HEK293 (cell line): ENCODE results near the gene ITGB1.

Experiments used
- IKZF3 ChIP-seq: fragments of 450-650 bp; IDR thresholded peaks from 2 replicates; pipeline ENCODE4 v1.5.0; 2018; ENCODE audit warnings: missing biosample characterization, mild to moderate bottlenecking, missing genetic modification characterization, moderate library complexity
- MEIS1 ChIP-seq: sonication (generic); formaldehyde crosslinking; IDR thresholded peaks from 2 replicates; pipeline ENCODE4 v1.8.1; 2022; ENCODE audit warnings: missing genetic modification reagents, mild to moderate bottlenecking, borderline replicate concordance
- MZF1 ChIP-seq: fragments of 450-650 bp; formaldehyde crosslinking; IDR thresholded peaks from 2 replicates; pipeline ENCODE4 v1.5.1; 2017; ENCODE audit warnings: missing biosample characterization, missing genetic modification characterization, borderline replicate concordance
- PBX3 ChIP-seq: sonication (generic); formaldehyde crosslinking; IDR thresholded peaks from 2 replicates; pipeline ENCODE4 v1.8.1; 2022; ENCODE audit warnings: mild to moderate bottlenecking, moderate library complexity, missing genetic modification reagents
- ZBTB21 ChIP-seq: fragments of 450-650 bp; formaldehyde crosslinking; IDR thresholded peaks from 2 replicates; pipeline ENCODE4 v1.5.1; 2017; ENCODE audit warnings: missing biosample characterization, missing genetic modification characterization
- ZBTB26 ChIP-seq: fragments of 450-650 bp; formaldehyde crosslinking; optimal IDR thresholded peaks from 2 replicates; pipeline ENCODE3; 2016; ENCODE audit warnings: missing biosample characterization, mild to moderate bottlenecking, missing genetic modification characterization
- ZBTB48 ChIP-seq: fragments of 450-650 bp; formaldehyde crosslinking; IDR thresholded peaks from 2 replicates; pipeline ENCODE4 v1.5.1; 2016; ENCODE audit warnings: missing biosample characterization, missing genetic modification characterization
- ZFHX2 ChIP-seq: fragments of 450-650 bp; formaldehyde crosslinking; conservative IDR thresholded peaks from 2 replicates; pipeline ENCODE4 v1.5.1; 2016; ENCODE audit warnings: missing biosample characterization, missing genetic modification characterization
- ZNF324 ChIP-seq: fragments of 450-650 bp; formaldehyde crosslinking; IDR thresholded peaks from 2 replicates; pipeline ENCODE4 v1.5.1; 2016; ENCODE audit warnings: missing biosample characterization, missing genetic modification characterization
- ZNF391 ChIP-seq: fragments of 450-650 bp; formaldehyde crosslinking; IDR thresholded peaks from 2 replicates; pipeline ENCODE4 v1.5.1; 2016; ENCODE audit warnings: low read depth, missing biosample characterization, missing genetic modification characterization, borderline replicate concordance
- ZNF394 ChIP-seq: fragments of 450-650 bp; formaldehyde crosslinking; IDR thresholded peaks from 2 replicates; pipeline ENCODE4 v1.5.1; 2016; ENCODE audit warnings: missing biosample characterization, missing genetic modification characterization, mild to moderate bottlenecking, moderate library complexity, borderline replicate concordance
- ZNF513 ChIP-seq: fragments of 450-650 bp; IDR thresholded peaks from 2 replicates; pipeline ENCODE4 v1.5.1; 2018; ENCODE audit warnings: missing biosample characterization, missing genetic modification characterization
- ZNF514 ChIP-seq: fragments of 450-650 bp; formaldehyde crosslinking; IDR thresholded peaks from 2 replicates; pipeline ENCODE4 v1.5.1; 2016; ENCODE audit warnings: missing biosample characterization, missing genetic modification characterization
- ZNF555 ChIP-seq: fragments of 450-650 bp; formaldehyde crosslinking; conservative IDR thresholded peaks from 2 replicates; pipeline ENCODE4 v1.5.1; 2017; ENCODE audit warnings: missing biosample characterization, mild to moderate bottlenecking, missing genetic modification characterization, inconsistent platforms
- ZNF629 ChIP-seq: fragments of 450-650 bp; formaldehyde crosslinking; IDR thresholded peaks from 2 replicates; pipeline ENCODE4 v1.5.1; 2017; ENCODE audit warnings: missing biosample characterization, missing genetic modification characterization
- ZNF692 ChIP-seq: fragments of 450-650 bp; formaldehyde crosslinking; IDR thresholded peaks from 2 replicates; pipeline ENCODE4 v1.5.1; 2016; ENCODE audit warnings: missing biosample characterization, missing genetic modification characterization
- ZXDB ChIP-seq: fragments of 450-650 bp; formaldehyde crosslinking; IDR thresholded peaks from 2 replicates; pipeline ENCODE4 v1.5.1; 2016; ENCODE audit warnings: missing biosample characterization, missing genetic modification characterization
- TF ChIP-seq, protein P1 (sequence below): fragments of 450-650 bp; IDR thresholded peaks from 2 replicates; pipeline ENCODE4 v1.5.1; 2018; ENCODE audit warnings: missing biosample characterization, mild to moderate bottlenecking, missing genetic modification characterization
- TF ChIP-seq, protein P2 (sequence below): fragments of 450-650 bp; formaldehyde crosslinking; conservative IDR thresholded peaks from 2 replicates; pipeline ENCODE4 v1.5.1; 2016; ENCODE audit warnings: low read depth, missing biosample characterization, missing genetic modification characterization
- TF ChIP-seq, protein P3 (sequence below): fragments of 450-650 bp; formaldehyde crosslinking; IDR thresholded peaks from 2 replicates; pipeline ENCODE4 v1.5.1; 2016; ENCODE audit warnings: missing biosample characterization, missing genetic modification characterization

ITGB1 gene

DNA sequence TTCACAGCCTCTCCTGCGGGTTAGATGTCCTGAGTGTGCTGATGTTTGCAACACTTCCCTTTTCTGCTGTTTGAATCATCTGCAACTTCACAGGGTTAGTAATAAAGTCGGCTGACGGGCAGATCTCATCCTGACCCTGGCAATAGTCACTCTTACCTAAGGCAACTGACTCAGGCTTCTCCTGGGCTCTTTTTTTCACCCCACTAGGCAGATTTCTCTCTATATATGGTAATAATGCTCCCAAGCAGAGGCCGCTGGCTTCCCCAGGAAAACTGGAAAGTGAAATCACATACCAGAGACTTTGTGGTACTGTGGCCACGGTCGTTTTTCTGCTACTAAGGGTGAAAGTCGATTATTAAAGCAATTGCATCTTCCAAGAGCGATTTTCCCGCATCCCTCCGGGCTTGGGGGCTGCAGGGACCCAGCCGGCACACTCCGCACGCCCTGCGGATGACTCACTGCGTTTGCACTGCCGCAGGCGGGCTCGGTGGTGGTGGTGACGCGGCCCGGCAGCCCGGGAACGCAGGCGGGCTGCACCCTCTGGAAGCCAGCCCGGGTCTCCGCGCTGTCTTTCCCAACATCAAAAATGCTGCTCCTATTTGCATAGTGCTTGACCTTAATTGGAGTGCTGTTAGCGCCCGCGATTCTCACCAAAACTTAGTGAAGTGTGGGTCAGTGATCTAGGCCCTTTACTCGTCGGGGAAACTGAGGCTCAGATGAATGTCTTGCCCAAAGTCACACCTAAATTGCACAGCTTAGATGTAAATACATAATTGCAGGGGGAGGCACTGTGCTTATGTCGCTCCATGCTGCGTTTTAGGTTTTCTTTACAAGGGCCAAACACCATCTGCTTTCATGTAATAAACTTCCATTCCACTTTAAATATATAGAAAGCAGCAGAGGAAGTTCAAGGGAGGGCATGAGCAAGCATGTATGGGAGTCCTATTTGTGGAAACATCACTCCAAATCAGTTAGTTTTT is 47.6 kb upstream of the ITGB1 start (continued):
- TF ChIP-seq ZNF692 (peak; percentile 68; the same call in 1 of the 2 replicates), ZBTB21 (0 out of 2 replicates have a peak, but pooled peaks have one; percentile 39), ZNF555 (tag by site-specific recombination) (no peak), ZNF324 (tag by site-specific recombination) (peak; percentile 63), MZF1 (tag by site-specific recombination) (no peak), ZNF629 (tag by site-specific recombination) (peak; percentile 84), ZNF513 (tag by site-specific recombination) (no peak), PBX3 (CRISPR knock-in tag) (0 out of 2 replicates have a peak, but pooled peaks have one; percentile 48), ZNF394 (tag by site-specific recombination) (peak; percentile 57; the same call in 1 of the 2 replicates), ZNF391 (peak; percentile 65; the same call in 1 of the 2 replicates), ZNF514 (tag by site-specific recombination) (no peak), ZBTB26 (tag by site-specific recombination) (peak; percentile 69), ZXDB (tag by site-specific recombination) (peak; percentile 69; the same call in 1 of the 2 replicates), ZFHX2 (tag by site-specific recombination) (0 out of 2 replicates have a peak, but pooled peaks have one; percentile 10), MEIS1 (no peak), IKZF3 (peak; percentile 90), ZBTB48 (tag by site-specific recombination) (peak; percentile 42; the same call in 1 of the 2 replicates)
- TF ChIP-seq, protein P1, sequence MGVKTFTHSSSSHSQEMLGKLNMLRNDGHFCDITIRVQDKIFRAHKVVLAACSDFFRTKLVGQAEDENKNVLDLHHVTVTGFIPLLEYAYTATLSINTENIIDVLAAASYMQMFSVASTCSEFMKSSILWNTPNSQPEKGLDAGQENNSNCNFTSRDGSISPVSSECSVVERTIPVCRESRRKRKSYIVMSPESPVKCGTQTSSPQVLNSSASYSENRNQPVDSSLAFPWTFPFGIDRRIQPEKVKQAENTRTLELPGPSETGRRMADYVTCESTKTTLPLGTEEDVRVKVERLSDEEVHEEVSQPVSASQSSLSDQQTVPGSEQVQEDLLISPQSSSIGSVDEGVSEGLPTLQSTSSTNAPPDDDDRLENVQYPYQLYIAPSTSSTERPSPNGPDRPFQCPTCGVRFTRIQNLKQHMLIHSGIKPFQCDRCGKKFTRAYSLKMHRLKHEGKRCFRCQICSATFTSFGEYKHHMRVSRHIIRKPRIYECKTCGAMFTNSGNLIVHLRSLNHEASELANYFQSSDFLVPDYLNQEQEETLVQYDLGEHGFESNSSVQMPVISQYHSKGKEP (tag by site-specific recombination), result peak; percentile 63; the same call in 1 of the 2 replicates
- TF ChIP-seq, protein P2, sequence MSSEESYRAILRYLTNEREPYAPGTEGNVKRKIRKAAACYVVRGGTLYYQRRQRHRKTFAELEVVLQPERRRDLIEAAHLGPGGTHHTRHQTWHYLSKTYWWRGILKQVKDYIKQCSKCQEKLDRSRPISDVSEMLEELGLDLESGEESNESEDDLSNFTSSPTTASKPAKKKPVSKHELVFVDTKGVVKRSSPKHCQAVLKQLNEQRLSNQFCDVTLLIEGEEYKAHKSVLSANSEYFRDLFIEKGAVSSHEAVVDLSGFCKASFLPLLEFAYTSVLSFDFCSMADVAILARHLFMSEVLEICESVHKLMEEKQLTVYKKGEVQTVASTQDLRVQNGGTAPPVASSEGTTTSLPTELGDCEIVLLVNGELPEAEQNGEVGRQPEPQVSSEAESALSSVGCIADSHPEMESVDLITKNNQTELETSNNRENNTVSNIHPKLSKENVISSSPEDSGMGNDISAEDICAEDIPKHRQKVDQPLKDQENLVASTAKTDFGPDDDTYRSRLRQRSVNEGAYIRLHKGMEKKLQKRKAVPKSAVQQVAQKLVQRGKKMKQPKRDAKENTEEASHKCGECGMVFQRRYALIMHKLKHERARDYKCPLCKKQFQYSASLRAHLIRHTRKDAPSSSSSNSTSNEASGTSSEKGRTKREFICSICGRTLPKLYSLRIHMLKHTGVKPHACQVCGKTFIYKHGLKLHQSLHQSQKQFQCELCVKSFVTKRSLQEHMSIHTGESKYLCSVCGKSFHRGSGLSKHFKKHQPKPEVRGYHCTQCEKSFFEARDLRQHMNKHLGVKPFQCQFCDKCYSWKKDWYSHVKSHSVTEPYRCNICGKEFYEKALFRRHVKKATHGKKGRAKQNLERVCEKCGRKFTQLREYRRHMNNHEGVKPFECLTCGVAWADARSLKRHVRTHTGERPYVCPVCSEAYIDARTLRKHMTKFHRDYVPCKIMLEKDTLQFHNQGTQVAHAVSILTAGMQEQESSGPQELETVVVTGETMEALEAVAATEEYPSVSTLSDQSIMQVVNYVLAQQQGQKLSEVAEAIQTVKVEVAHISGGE (tag by site-specific recombination), result peak; percentile 46
- TF ChIP-seq, protein P3, sequence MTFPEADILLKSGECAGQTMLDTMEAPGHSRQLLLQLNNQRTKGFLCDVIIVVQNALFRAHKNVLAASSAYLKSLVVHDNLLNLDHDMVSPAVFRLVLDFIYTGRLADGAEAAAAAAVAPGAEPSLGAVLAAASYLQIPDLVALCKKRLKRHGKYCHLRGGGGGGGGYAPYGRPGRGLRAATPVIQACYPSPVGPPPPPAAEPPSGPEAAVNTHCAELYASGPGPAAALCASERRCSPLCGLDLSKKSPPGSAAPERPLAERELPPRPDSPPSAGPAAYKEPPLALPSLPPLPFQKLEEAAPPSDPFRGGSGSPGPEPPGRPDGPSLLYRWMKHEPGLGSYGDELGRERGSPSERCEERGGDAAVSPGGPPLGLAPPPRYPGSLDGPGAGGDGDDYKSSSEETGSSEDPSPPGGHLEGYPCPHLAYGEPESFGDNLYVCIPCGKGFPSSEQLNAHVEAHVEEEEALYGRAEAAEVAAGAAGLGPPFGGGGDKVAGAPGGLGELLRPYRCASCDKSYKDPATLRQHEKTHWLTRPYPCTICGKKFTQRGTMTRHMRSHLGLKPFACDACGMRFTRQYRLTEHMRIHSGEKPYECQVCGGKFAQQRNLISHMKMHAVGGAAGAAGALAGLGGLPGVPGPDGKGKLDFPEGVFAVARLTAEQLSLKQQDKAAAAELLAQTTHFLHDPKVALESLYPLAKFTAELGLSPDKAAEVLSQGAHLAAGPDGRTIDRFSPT, result peak; percentile 56; the same call in 1 of the 2 replicates
